Prostate gland (tissue), 2 donors: ENCODE data around the gene NBPF3.
"Not testable (repeated sequence)": the region's sequence is repeated elsewhere in the genome, so short reads cannot be mapped to it uniquely, and the experiment has no call there.

Experiments used
- POLR2A ChIP-seq: fragments of 450-650 bp; IDR thresholded peaks from one replicate; pipeline ENCODE4 v1.6.1; 2016; ENCODE audit warnings: antibody characterized with exemption, mild to moderate bottlenecking
- POLR2AphosphoS5 ChIP-seq: sonication (generic); formaldehyde crosslinking; IDR thresholded peaks from one replicate; pipeline ENCODE4 v1.6.1; 2017; ENCODE audit warnings: antibody characterized with exemption
- TF ChIP-seq, protein P1 (sequence below), 4 experiments: fragments of 200-600 bp in 2 of 4; fragments of 450-650 bp in 2 of 4; sonication (generic) in 2 of 4; IDR thresholded peaks; 1 replicate in 3 of 4; 2 replicates in 1 of 4; pipeline ENCODE4 v1.5.1; 2016 to 2019; ENCODE audit warnings: antibody characterized with exemption in 4 of 4, mild to moderate bottlenecking in 2 of 4, moderate library complexity in 2 of 4

- TF ChIP-seq, protein P1, sequence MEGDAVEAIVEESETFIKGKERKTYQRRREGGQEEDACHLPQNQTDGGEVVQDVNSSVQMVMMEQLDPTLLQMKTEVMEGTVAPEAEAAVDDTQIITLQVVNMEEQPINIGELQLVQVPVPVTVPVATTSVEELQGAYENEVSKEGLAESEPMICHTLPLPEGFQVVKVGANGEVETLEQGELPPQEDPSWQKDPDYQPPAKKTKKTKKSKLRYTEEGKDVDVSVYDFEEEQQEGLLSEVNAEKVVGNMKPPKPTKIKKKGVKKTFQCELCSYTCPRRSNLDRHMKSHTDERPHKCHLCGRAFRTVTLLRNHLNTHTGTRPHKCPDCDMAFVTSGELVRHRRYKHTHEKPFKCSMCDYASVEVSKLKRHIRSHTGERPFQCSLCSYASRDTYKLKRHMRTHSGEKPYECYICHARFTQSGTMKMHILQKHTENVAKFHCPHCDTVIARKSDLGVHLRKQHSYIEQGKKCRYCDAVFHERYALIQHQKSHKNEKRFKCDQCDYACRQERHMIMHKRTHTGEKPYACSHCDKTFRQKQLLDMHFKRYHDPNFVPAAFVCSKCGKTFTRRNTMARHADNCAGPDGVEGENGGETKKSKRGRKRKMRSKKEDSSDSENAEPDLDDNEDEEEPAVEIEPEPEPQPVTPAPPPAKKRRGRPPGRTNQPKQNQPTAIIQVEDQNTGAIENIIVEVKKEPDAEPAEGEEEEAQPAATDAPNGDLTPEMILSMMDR (IDR thresholded peaks at IDR 0.05) = not testable (repeated sequence)
- not testable (repeated sequence) for TF ChIP-seq POLR2AphosphoS5, POLR2A
Measured at GRCh38 chr1:21454904-21455303, 15.0 kb downstream of the NBPF3 start.
